RKO (cell line): ENCODE measurements around the gene BARX2.
"Not testable (repeated sequence)": the region's sequence is repeated elsewhere in the genome, so short reads cannot be mapped to it uniquely, and the experiment has no call there.

Experiments used
- DNase-seq: peaks from one replicate; pipeline ENCODE4 v3.0.0-alpha.2; 2016; ENCODE audit warnings: low spot score

BARX2 gene, protein sequence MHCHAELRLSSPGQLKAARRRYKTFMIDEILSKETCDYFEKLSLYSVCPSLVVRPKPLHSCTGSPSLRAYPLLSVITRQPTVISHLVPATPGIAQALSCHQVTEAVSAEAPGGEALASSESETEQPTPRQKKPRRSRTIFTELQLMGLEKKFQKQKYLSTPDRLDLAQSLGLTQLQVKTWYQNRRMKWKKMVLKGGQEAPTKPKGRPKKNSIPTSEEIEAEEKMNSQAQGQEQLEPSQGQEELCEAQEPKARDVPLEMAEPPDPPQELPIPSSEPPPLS

DNA sequence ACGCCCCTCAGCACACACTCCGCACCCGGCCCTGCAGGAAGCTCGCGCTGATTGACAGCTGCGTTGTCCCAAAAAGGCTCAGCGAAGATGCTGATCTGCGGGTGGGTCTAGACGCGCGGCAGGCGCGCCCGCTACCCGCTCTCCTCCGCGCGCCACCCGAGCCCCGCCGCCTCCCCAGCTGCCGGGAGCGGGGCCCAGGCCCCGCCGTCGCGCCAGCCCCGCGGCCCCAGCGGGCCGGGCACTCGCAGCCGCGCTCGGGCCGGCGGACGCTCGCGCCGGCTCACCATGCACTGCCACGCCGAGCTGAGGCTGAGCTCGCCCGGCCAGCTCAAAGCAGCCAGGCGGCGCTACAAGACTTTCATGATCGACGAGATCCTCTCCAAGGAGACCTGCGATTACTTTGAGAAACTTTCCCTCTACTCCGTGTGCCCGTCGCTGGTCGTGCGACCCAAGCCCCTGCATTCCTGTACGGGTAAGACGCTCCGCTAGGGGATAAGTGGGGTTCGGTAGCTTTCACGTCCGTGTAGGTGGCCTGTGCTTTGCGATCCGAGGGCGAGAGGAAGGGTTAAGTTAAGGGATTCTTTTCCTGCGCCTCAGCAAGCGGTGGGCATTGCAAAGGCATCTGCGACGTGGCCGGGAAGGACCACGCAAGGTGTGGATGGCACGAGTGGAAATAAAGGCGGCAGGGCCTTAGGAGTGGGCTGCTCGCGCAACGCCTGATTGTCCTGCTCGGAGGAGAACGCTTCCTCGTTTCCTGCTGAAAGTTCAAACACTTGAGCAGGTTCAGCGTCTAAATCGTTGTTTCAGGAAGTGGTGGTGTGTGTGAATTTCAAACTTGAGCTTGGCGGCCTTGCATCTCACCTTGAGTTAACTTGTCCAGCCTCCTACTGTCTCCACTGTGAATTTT lies at the start of gene BARX2:
BARX2 (plus strand) TSS at position 98 of the 907 bp plus-strand sequence; CDS start at position 286, 188 bp downstream.
- DNase-seq: peak; percentile 9

DNA sequence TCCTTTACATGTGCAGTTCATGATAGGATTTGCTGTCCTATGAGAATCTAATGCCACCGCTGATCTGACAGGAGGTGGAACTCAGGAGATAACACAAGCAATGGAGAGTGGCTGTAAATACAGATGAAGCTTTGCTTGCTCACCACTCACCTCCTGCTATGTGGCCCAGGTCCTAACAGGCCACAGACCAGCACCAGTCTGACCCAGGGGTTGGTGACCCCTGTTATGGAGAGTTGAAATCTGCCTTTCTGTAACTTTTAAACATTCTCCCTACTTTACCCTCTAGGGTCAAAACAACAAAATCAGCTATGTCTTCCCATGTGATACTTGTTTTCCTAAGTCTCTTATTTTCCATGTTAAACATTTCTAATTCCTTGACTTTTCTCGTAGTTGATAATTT lies 48.7 kb upstream of the BARX2 start:
- no peak for DNase-seq

DNA sequence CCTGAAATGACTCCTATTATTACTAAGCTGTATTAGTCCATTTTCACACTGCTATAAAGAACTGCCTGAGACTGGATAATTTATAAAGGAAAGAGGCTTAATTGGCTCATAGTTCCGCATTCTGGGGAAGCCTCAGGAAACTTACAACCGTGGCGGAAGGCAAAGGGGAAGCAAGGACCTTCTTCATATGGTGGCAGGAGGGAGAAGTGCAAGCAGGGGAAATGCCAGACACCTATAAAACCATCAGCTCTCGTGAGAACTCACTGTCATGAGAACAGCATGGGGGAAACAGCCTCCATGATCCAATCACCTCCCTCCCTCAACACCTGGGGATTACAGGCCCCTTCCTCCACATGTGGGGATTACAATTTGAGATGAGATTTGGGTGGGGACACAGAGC lies 47.9 kb upstream of the BARX2 start:
- not testable (repeated sequence) for DNase-seq

DNA sequence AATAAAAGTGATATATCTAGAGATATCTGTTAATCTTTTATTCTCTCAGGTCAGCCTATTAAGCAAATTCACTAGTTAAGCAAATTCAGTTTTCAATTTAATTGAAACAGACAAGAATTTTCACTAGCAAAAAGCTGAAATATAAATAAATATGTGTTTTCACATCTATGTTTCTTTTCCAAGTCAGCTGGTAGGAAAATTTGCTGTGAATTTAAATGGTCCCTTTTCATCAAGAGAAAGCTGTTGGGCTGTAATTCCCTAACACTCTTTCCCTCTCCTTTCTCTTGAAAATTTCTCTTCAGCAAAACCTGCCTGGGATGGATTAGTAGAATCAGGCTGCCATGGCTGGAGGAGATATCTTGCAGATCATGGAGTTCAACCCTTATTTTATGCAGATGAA lies 46.9 kb upstream of the BARX2 start:
- no peak for DNase-seq

DNA sequence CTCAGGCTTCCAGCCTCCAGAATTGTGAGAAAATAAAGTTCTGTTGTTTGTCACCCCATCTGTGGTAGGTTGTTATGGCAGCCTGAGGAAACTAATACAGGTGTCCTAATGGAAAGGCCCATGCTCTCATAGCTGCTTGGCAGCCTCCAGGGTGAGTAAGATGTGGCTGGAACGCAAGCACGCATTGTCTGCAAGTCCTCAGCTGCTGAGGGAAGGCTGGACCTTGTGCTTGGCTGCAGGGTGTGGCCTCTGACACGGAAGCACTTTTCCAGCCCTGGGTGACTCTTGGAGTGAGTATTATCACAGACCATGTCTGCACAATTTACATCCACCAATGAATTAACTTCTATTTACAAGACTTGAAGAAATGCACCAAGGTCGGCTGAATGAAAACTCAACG lies 44.4 kb upstream of the BARX2 start:
- DNase-seq: no peak

DNA sequence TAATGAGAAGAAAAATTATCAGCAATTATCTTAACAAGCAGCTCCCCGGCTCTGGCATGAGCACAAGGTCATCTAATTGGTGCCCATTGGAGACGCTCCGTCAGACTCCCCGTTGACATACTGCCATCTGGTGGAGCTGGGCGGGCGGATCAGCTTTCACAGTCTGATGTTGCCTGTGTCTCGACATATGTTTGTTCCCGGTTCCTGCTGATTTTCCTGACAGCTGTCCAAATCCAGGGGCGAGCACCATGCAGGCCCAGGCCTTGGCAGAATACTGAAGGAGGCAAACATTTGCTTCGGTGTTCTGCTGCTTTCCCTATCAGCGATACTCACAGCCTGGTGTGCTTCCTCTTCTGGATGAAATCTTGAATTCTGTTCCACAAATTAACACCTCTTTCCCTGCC lies 43.8 kb upstream of the BARX2 start:
- peak; percentile 87 for DNase-seq

DNA sequence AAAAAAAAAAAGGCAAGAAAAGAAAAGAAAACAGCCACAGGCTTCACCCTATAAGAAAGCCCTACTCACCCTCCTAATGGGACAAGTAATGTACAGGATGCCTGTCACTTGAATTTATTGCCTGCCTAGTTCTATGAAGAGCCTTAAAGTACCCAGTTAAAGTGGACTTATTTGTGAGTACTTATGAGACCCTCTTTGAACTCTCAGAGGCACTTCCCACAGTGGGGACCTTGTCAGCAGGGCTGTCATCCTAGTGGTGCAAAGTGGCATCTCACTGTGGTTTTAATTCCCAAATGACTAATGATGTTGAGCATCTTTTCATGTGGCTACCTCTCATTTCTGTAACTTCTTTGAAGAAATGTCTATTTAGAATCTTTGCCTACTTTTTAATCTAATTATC lies 41.8 kb upstream of the BARX2 start:
- peak; percentile 18 for DNase-seq

DNA sequence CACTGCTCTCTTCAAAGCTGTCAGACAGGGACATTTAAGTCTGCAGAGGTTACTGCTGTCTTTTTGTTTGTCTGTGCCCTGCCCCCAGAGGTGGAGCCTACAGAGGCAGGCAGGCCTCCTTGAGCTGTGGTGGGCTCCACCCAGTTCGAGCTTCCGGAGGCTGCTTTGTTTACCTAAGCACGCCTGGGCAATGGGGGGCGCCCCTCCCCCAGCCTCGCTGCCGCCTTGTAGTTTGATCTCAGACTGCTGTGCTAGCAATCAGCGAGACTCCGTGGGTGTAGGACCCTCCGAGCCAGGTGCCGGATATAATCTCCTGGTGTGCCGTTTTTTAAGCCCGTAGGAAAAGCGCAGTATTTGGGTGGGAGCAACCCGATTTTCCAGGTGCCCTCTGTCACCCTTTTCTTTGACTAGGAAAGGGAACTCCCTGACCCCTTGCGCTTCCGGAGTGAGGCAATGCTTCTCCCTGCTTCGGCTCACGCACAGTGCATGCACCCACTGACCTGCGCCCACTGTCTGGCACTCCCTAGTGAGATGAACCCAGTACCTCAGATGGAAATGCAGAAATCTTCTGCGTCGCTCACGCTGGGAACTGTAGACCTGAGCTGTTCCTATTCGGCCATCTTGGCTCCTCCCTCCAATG lies 31.2 kb upstream of the BARX2 start:
- not testable (repeated sequence) for DNase-seq

DNA sequence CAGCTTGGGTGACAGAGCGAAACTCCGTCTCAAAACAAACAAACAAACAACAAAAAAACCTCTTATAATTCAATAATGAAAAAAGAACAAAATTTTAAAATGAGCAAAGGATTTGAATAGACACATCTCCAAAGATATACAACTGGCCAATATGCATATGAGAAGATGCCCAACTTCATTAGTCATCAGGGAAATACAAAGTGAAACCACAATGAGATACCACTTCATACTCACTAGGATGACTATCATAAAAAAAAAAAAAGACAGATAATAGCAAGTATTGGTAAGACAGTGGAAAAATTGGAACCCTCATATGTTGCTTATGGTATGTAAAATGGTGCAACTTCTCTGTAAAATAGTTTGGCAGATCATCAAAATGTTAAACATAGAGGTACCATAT lies 28.7 kb upstream of the BARX2 start:
- DNase-seq: no peak

DNA sequence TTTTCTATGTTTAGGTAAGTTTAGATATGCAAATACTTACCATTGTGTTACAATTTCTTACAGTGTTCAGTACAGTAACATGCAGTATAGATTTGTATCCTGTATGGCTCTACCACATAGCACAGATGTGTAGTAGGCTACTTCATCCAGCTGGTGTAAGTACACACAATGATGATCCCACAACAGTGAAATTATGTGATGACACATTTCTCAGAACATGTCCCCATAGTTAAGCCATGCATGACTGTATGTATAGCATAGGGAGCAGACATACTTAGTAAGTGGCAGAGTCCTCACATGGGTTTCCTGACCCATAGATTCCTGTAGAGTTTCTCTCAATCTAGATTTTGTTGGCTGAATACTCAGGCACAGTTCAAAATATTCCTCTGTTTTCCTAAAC lies 26.8 kb upstream of the BARX2 start:
- no peak for DNase-seq

DNA sequence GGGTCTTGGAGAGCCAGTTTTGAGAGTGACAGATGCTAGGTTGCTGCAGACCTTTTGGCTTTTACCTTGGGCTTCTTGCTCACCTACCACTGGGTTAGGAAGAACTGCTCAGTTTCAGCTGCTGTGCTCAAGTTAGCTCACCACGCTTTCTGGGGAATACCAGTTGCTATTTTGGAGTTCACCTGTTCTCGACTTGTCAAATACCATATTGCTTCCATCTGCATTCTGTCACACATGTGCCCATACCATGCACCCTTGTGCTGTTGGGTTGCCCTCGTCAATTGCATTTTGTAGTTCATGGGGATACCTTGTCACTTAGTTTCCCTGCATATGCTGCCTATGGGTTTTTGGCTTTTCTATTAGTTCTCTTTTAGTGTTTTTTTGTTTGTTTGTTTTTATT lies 23.0 kb upstream of the BARX2 start:
- DNase-seq: no peak

DNA sequence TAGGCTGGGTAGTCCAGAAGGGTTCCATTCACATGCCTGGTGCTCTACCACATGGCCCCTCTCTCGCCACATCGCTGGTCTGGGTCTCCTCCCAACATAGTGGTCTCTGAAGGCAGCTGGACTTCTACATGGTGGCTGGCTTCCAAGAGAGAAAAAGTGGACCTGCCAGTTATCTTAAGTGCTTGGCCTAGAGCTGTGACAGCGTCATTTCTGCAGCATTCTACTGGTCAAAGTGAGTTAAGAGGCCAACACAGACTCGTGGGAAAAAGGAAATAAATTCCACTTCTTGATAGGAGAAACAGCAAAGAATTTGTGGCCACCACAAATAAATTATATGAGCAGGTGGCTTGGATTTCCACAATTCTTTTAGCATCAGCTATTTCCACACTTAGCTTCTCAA lies 21.0 kb upstream of the BARX2 start:
- no peak for DNase-seq

DNA sequence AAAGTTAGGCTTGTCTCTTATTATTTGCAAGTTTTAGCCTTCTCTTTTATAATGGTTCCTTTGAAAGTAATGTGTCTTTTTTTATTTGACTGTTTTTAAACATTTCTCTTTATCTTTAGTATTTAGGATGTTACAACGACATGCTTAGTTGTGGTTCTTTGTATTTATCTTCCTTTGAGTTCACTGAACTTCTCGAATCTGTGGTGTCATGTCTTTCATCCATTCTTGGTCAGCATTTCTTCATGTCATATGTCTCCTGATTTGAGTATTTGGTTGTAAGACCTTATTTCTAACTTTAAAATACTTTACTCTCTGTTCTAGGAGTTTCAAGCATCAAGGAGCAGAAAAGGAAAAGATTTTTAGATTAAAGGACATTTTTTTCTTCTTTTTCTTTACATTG lies 15.9 kb upstream of the BARX2 start:
- DNase-seq: no peak

DNA sequence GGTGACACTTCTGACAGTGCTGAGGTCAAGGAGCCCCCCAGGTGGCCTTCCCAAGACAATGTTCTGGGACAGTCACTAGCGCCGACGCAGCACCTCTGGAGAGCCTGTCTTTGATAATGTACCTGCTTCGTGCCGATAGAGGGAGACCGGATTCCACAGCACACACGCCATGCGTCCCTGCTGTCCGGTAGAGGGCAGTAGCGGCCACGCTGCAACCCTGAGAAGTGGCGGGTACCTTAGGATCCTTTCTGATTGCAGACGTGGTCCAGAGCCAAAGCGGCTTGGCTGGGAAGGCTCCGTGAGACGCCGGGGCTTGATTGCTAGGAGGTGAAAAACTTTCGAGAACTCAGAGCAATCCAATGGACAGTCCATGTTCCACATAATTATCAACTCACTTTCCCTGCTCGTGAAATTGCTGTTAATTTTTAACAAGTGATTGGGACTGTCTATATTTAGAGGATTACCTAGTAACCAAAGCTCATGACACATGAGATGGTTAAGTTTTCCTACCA lies 11.4 kb upstream of the BARX2 start:
- DNase-seq: peak; percentile 91

DNA sequence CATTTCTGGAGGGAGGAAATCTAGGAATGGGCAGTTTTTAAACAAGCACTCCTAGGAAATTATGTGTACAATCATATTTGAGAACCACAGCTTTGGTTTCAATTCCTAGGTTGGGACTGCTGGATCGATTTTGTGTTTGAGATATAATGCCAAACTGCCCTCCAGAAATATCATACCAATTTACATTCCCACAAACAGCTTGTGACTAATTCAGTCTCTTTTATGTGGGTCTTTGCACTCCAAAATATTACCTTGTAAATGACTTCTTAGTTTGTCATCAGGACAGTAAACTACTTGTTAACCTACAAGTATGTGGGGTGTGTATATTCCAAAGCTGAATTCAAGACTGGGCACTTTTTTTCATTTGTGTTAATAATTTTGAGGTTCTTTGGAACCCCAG lies 9.8 kb upstream of the BARX2 start:
- peak; percentile 4 for DNase-seq

DNA sequence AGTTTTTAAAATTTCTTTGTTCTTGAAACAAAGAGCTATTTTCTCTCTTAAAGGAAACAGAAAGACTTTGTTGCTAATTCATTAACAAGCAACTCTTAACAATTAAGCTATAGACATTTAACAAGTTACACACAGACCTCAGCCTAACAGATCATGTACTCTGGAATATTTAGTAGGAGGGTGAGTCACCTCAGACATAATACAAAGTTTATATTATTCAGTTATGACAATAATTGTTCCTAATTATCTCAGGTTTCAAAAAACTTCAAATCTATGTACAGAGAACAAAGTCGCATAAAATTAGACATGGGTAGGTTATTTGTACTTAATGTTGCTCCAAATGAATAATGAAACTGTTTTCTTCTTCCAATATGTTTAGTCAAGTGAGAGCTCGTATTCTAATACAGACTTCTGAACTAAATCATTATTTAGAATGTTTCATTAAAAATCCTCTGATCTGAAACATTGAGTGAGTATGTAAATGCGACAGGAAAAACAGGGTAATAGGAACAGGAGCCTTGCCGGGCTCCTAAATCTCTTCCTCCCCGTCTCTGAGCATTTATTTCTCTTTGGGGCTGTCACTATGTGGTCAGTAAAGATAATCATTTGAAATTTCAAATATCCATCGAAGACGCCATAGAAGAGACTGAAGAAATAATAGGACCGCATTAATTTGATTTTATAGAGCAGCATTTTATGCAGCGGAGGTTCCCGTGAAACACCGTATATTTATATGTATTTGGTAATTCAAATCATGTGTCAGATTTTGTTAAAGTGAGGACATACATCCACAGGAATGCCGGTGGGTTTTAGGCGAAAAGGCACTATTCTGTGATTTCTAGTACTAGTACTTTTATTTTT lies 8.7 kb upstream of the BARX2 start:
- no peak for DNase-seq

DNA sequence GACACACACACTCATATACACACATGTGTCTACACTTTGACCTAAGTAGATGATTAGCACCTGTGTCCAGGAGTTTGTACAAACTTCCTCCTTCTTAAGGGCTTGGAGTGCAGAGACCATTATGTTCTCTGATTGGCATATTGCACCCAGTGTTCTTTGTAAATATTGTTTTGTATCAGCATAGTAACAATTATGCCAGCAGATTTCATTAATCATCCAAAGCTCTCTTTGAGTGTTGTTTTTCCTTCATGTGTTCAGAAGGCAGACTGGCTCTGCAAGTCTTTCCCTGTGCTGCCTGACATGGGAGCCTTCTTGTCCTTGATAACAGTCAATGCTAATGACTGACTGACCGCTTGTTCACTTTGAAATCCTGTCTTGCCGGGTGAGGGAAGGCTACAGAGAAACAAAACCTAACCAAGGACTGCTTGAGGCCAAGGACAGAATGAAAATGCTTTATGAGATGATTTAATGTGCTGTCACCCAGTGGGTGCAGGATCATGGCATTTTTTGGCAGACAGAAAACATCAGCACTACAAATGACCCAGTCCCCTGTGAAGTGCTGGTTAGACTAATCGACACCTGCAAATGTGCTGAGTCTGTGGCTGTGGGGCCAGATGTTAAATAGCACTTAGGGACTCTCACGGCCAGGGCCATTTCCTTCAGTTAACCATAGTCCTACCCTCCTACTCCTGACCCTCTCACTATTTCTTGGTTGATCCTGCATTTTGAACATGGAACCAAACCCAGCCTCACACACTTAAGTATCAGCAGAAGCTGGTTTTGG lies 6.6 kb upstream of the BARX2 start:
- DNase-seq: no peak

DNA sequence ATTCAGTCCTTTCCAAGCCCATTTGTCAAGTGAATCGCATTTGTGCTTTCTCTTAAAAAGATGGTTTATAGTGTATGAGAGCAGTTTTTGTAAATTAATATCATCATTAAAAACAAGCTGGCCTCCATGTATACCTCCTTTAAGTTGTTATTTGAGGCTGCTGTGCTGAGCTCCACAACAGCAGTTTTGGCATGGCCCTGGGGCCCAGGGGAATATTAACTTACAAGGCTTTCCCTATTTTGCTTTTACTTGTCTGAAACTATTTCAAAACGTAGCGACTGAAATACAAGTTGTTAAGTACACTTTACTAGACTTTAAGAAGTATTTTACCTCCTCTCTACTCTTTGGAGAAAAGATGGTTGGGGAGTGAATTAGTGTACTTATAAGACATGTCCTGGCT lies 4.9 kb upstream of the BARX2 start:
- DNase-seq: no peak

DNA sequence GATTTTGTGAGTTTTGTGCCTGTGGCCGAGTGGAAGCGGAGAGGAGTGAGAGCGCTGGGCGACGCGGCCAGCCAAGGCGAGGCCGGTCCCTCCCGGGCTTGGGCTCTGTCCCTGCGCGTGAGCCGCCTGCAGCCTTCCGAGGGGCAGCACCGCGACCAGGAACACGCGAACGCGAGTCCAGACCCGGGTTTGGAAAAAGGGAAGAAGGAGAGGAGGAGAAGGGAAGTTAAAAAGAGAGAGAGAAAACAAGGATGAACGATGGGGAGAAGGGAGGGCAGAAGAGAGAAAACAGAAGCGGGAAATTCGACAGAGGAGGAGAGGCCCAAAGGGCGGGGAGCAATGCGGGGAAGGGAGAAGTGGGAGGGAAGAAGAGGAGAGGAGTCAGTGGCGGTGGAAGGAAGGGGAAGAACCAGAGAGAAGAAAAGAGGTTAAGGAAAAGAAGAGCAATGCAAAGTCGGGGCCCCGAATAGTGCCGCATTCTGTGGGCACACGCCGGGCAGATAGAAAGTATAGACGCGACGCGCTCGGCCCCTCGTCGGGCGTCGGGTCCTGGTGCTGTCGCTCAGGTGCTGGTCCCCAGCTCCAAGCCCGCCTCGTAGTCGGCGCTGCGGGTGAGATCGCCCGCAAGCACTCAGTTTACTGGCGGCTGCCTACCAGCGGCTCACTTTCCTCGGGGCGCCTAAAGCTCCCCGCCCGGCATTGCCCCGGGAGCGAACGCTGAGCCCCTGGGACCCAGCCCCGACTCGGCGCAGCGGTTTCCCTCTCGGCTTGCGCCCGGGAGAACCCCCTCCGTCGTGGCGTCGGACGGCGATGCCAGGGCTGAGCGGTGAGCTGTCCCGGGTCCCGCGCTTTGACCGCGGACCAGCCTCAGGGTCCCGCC lies 2.8 kb upstream of the BARX2 start:
- no peak for DNase-seq

DNA sequence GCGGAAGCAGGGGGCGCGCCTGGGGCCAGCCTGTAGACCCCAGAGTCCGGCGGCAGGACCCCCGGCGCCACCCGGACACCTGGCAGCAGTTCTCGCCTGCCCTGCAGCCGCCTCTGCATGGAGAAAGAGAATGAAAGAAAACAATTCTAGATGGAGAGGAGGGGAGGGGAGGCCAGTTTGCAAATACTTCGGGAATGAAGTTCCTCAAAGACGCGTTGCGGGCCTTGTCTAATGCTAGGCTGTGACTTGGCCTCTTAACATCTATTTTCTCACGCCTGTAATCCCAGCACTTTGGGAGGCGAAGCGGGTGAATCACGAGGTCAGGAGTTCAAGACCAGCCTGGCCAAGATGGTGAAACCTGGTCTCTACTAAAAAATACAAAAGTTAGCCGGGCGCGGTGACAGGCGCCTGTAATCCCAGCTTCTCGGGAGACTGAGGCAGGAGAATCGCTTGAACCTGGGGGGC lies 2.1 kb upstream of the BARX2 start:
- no peak for DNase-seq
